ENCODE results near the gene FAM90A1.
"Not testable (repeated sequence)": the region's sequence is repeated elsewhere in the genome, so short reads cannot be mapped to it uniquely, and the experiment has no call there.

FAM90A1 gene

GRCh38 chr12:8183346-8183745 lies 44.1 kb downstream of the FAM90A1 start:
- not testable (repeated sequence) for H3K27me3 ChIP-seq (ENCODE audit: control insufficient read depth, insufficient read depth, low read length); H3K27ac ChIP-seq (ENCODE audit: low read depth, low read length); H3K4me3 ChIP-seq (ENCODE audit: low read length); H3K9ac ChIP-seq (ENCODE audit: low read length); H3K36me3 ChIP-seq (ENCODE audit: control insufficient read depth, insufficient read depth, low read length); H3K4me1 ChIP-seq (ENCODE audit: control insufficient read depth, insufficient read depth, low read length)

GRCh38 chr12:8182923-8183322 lies 44.5 kb downstream of the FAM90A1 start:
- not testable (repeated sequence) for H3K27ac ChIP-seq (ENCODE audit: low read depth, low read length); H3K4me1 ChIP-seq (ENCODE audit: control insufficient read depth, insufficient read depth, low read length); H3K4me3 ChIP-seq (ENCODE audit: low read length); H3K9ac ChIP-seq (ENCODE audit: low read length); H3K27me3 ChIP-seq (ENCODE audit: control insufficient read depth, insufficient read depth, low read length); H3K36me3 ChIP-seq (ENCODE audit: control insufficient read depth, insufficient read depth, low read length)

GRCh38 chr12:8181271-8181670 lies 46.1 kb downstream of the FAM90A1 start:
- H3K27ac ChIP-seq (ENCODE audit: low read depth, low read length); H3K4me3 ChIP-seq (ENCODE audit: low read length); H3K4me1 ChIP-seq (ENCODE audit: control insufficient read depth, insufficient read depth, low read length); H3K27me3 ChIP-seq (ENCODE audit: control insufficient read depth, insufficient read depth, low read length); H3K9ac ChIP-seq (ENCODE audit: low read length); H3K36me3 ChIP-seq (ENCODE audit: control insufficient read depth, insufficient read depth, low read length): not testable (repeated sequence)

- not testable (repeated sequence) for H3K9ac ChIP-seq (ENCODE audit: low read length); H3K4me1 ChIP-seq (ENCODE audit: control insufficient read depth, insufficient read depth, low read length); H3K27me3 ChIP-seq (ENCODE audit: control insufficient read depth, insufficient read depth, low read length); H3K36me3 ChIP-seq (ENCODE audit: control insufficient read depth, insufficient read depth, low read length)
- peak overlapping the region; percentile 60 for H3K4me3 ChIP-seq (ENCODE audit: low read length)
- H3K27ac ChIP-seq (ENCODE audit: low read depth, low read length), result peak overlapping the region; percentile 82
Observed at GRCh38 chr12:8179989-8180585, 47.3 kb downstream of the FAM90A1 start.

- not testable (repeated sequence) for H3K4me3 ChIP-seq (ENCODE audit: low read length); H3K27ac ChIP-seq (ENCODE audit: low read depth, low read length); H3K4me1 ChIP-seq (ENCODE audit: control insufficient read depth, insufficient read depth, low read length); H3K27me3 ChIP-seq (ENCODE audit: control insufficient read depth, insufficient read depth, low read length); H3K9ac ChIP-seq (ENCODE audit: low read length); H3K36me3 ChIP-seq (ENCODE audit: control insufficient read depth, insufficient read depth, low read length)
Observed at GRCh38 chr12:8172911-8173310, 54.5 kb downstream of the FAM90A1 start.

Measured in rectal smooth muscle tissue (tissue), 1 donor.